PC-3 (cell line): ENCODE results near the gene CASKIN1. TPM values are rescaled to one million over a fixed set of nuclear protein-coding genes. Genes with fewer than 3 reads are reported as not detected.

Source experiments
- ATAC-seq: fragments of 200-7000 bp; cut with Tn5 transposase; 2 replicates; pipeline ENCODE4 v1.9.1; 2020; ENCODE audit warnings: mild to moderate bottlenecking, moderate library complexity
- BruUV-seq: library from RNA; stranded (reverse); fragments of 400-500 nt; replicated peaks from 2 replicates; lab custom pipeline; 2021; lab: Mats Ljungman, UMichigan
- CTCF ChIA-PET: fragments of 300-600 bp; sonication (Branson Sonifier 250); formaldehyde crosslinking; loops from one replicate; lab custom pipeline; 2022; ENCODE audit warnings: antibody characterized with exemption; lab: Charles Lee
- POLR2A ChIA-PET: fragments of 300-600 bp; sonication (Branson Sonifier 250); formaldehyde crosslinking; loops from one replicate; lab custom pipeline; 2022; ENCODE audit warnings: antibody characterized with exemption; ENCODE audit not compliant: unreplicated experiment; lab: Charles Lee
- DNase-seq: peaks from one replicate; pipeline ENCODE4 v3.0.0-alpha.2; 2015
- H2AFZ ChIP-seq: fragments of 300-600 bp; sonication (generic); 2 replicates; pipeline ENCODE4 v1.6.0; 2016; ENCODE audit warnings: antibody characterized with exemption, low read length
- H3F3A ChIP-seq: fragments of 300-600 bp; sonication (generic); one replicate; pipeline ENCODE4 v1.6.0; 2017; ENCODE audit warnings: antibody characterized with exemption, low read length, control low read depth, mild to moderate bottlenecking; ENCODE audit not compliant: unreplicated experiment
- H3K27ac ChIP-seq: fragments of 300-600 bp; sonication (generic); 2 replicates; pipeline ENCODE4 v1.5.1; 2016; ENCODE audit warnings: mild to moderate bottlenecking, low read length
- H3K27me3 ChIP-seq: fragments of 300-600 bp; sonication (generic); 2 replicates; pipeline ENCODE4 v1.6.1; 2016; ENCODE audit warnings: low read length, mixed read lengths
- H3K36me3 ChIP-seq: fragments of 300-600 bp; sonication (generic); 2 replicates; pipeline ENCODE4 v1.6.1; 2016; ENCODE audit warnings: low read depth, mixed run types, low read length, mixed read lengths
- H3K4me1 ChIP-seq: fragments of 300-600 bp; sonication (generic); 2 replicates; pipeline ENCODE4 v1.5.1; 2016; ENCODE audit warnings: low read length; ENCODE audit not compliant: insufficient read depth
- H3K4me2 ChIP-seq: fragments of 300-600 bp; sonication (generic); 2 replicates; pipeline ENCODE4 v1.6.0; 2016; ENCODE audit warnings: low read length
- H3K4me3 ChIP-seq: fragments of 300-600 bp; sonication (generic); 2 replicates; pipeline ENCODE4 v1.5.1; 2016; ENCODE audit warnings: mild to moderate bottlenecking, low read length, mixed read lengths
- H3K79me2 ChIP-seq: fragments of 300-600 bp; sonication (generic); 2 replicates; pipeline ENCODE4 v1.6.1; 2017; ENCODE audit warnings: low read length, mixed read lengths
- H3K9ac ChIP-seq: fragments of 300-600 bp; sonication (generic); 2 replicates; pipeline ENCODE4 v1.6.0; 2016; ENCODE audit warnings: mild to moderate bottlenecking, low read length
- H3K9me2 ChIP-seq: fragments of 300-600 bp; sonication (generic); replicated peaks from 2 replicates; pipeline ENCODE4 v1.6.1; 2016; ENCODE audit warnings: mixed run types, low read length, mixed read lengths
- H3K9me3 ChIP-seq: fragments of 300-600 bp; sonication (generic); 2 replicates; pipeline ENCODE4 v1.6.1; 2016; ENCODE audit warnings: low read length, mixed read lengths
- H4K20me1 ChIP-seq: fragments of 300-600 bp; sonication (generic); 2 replicates; pipeline ENCODE4 v1.6.1; 2016; ENCODE audit warnings: low read length, mixed read lengths
- EZH2 ChIP-seq: fragments of 300-600 bp; sonication (generic); IDR thresholded peaks from one replicate; pipeline ENCODE4 v1.6.1; 2017; ENCODE audit warnings: antibody characterized with exemption, mild to moderate bottlenecking, low read length; ENCODE audit not compliant: unreplicated experiment
- EZH2phosphoT487 ChIP-seq: fragments of 300-600 bp; sonication (generic); IDR thresholded peaks from 2 replicates; pipeline ENCODE4 v1.6.1; 2018; ENCODE audit warnings: mild to moderate bottlenecking, antibody characterized with exemption, low read length, borderline replicate concordance
- intact Hi-C: fragments of 100-400 bp; cut with micrococcal nuclease; formaldehyde crosslinking; loops from 2 replicates; pipeline ENCODE4 v1.9.0; 2023
- total RNA-seq: library from RNA; depleted of rRNA; stranded (reverse); fragments of >200 nt; gene quantifications from 2 replicates; pipeline ENCODE4 v1.2.3, GENCODE V29; 2014
- TF ChIP-seq, protein P1 (sequence below): fragments of 300-600 bp; sonication (generic); conservative IDR thresholded peaks from 2 replicates; pipeline ENCODE4 v1.5.1; 2017; ENCODE audit warnings: antibody characterized with exemption, low read depth, mild to moderate bottlenecking, low read length

Gene CASKIN1
- total RNA-seq, 1 experiment from 2014 or later: 1.6 TPM

DNA sequence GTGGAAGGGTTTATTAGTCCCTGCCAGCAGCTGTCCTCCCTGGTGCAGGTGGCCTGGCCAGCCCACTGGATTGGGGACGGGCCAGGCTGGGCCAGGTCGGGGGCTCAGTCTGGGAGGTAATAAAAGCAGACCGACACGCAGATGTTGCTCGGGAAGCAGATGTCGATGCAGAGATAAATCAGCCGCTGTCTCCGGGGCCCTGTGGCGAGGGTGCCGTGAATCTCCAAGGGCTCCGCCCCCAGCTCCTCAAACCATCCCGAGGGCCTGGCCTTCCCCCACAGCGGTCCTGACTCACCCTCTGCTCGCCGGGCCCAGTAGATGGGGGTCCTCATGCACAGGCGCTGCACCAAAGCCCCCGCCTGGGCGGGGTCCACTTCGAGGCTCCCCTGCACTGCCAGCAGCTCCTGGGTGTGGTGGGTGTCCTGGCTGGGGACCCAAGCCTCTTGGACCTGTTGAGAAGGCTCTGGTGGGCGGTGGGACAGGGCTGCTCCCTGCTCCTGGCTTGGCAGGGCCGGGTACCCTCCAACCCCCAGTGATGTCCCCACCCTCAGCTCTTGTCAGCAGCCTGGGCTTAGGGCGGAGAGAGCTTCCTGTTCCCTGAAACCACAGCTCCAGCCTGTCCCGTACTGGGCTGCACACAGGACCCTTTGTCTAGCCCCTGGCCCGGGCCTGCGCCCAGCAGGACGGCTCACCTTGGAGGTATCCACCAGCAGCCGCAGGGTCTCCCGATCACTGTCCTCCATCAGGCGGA, 13.0 kb upstream of the CASKIN1 start:
- no TSS peak for BruUV-seq
- POLR2A ChIA-PET: no interaction called here
- Histone ChIP-seq H3K4me3 (no peak overlapping the region), H3K9me2 (no peaks in the 10 kb centered on the region), H3K9me3 (no peaks in the 10 kb centered on the region), H3K27ac (no peak overlapping the region), H3K4me1 (peaks cover 27% of the 10 kb centered on the region), H3F3A (no peaks in the 10 kb centered on the region), H4K20me1 (peaks cover 12% of the 10 kb centered on the region), H3K79me2 (peaks cover 52% of the 10 kb centered on the region), H3K4me2 (no peak overlapping the region), H3K27me3 (no peaks in the 10 kb centered on the region), H2AFZ (no peak overlapping the region), H3K36me3 (no peaks in the 10 kb centered on the region), H3K9ac (no peak overlapping the region)
- TF ChIP-seq, protein P1, sequence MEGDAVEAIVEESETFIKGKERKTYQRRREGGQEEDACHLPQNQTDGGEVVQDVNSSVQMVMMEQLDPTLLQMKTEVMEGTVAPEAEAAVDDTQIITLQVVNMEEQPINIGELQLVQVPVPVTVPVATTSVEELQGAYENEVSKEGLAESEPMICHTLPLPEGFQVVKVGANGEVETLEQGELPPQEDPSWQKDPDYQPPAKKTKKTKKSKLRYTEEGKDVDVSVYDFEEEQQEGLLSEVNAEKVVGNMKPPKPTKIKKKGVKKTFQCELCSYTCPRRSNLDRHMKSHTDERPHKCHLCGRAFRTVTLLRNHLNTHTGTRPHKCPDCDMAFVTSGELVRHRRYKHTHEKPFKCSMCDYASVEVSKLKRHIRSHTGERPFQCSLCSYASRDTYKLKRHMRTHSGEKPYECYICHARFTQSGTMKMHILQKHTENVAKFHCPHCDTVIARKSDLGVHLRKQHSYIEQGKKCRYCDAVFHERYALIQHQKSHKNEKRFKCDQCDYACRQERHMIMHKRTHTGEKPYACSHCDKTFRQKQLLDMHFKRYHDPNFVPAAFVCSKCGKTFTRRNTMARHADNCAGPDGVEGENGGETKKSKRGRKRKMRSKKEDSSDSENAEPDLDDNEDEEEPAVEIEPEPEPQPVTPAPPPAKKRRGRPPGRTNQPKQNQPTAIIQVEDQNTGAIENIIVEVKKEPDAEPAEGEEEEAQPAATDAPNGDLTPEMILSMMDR: no peak
- TF ChIP-seq EZH2 (no peak), EZH2phosphoT487 (no peak)
- intact Hi-C loops: no loop called here
- DNase-seq (no peak), ATAC-seq (no peak)
- CTCF ChIA-PET: no interaction called here

DNA sequence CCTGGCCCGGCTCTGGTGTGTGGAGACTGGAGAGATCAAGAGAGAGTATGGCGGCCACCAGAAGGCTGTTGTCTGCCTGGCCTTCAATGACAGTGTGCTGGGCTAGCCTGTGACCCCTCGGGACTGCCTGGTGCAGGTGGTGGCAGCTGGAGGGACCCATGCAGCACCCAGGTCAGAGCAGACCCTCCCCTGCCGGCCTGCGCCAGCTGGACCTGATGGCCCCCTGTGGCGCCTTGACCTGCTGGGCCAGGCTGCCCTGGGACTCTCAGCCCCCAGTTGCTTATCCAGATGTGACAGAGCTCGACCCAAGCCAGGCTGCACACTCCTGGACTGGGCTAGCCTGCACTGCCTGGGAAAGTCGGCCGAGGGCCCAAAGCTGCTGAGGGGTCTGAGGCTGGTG, 12.4 kb upstream of the CASKIN1 start:
- ChIA-PET CTCF (no interaction called here), POLR2A (no interaction called here)
- peaks cover 46% of the 10 kb centered on the region for H3K79me2 ChIP-seq
- no peaks in the 10 kb centered on the region for H3K27me3 ChIP-seq
- no peaks in the 10 kb centered on the region for H3K9me3 ChIP-seq
- no peaks in the 10 kb centered on the region for H3K36me3 ChIP-seq
- intact Hi-C loops: no loop called here
- H3K4me2 ChIP-seq: no peak overlapping the region
- DNase-seq (no peak), ATAC-seq (no peak)
- no peak overlapping the region for H3K9ac ChIP-seq
- H3K27ac ChIP-seq: no peak overlapping the region
- H3K4me3 ChIP-seq: no peak overlapping the region
- TF ChIP-seq, protein P1: no peak
- TF ChIP-seq EZH2 (no peak), EZH2phosphoT487 (no peak)
- H3F3A ChIP-seq: no peaks in the 10 kb centered on the region
- no peak overlapping the region for H2AFZ ChIP-seq
- peaks cover 27% of the 10 kb centered on the region for H3K4me1 ChIP-seq
- BruUV-seq: no TSS peak
- H4K20me1 ChIP-seq: peaks cover 12% of the 10 kb centered on the region
- no peaks in the 10 kb centered on the region for H3K9me2 ChIP-seq

DNA sequence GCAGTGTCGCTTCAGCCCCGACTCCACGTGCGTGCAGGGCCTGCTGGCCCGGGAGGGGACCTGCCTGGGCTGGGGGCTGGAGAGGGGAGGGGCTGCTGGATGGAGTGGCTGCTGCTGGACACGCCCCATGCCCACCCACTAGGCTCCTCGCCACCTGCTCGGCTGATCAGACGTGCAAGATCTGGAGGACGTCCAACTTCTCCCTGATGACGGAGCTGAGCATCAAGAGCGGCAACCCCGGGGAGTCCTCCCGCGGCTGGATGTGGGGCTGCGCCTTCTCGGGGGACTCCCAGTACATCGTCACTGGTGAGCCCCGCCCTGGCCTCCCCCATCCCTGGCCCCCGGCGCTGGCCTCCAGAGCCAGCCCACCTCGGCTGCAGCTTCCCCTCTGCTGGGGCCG, 11.9 kb upstream of the CASKIN1 start:
- no peak overlapping the region for H3K4me2 ChIP-seq
- intact Hi-C loops: no loop called here
- H2AFZ ChIP-seq: no peak overlapping the region
- peaks cover 27% of the 10 kb centered on the region for H3K4me1 ChIP-seq
- H3K4me3 ChIP-seq: no peak overlapping the region
- BruUV-seq: no TSS peak
- TF ChIP-seq EZH2phosphoT487: no peak
- no peak for TF ChIP-seq EZH2
- TF ChIP-seq, protein P1: no peak
- H3K79me2 ChIP-seq: peaks cover 41% of the 10 kb centered on the region
- no peaks in the 10 kb centered on the region for H3K9me3 ChIP-seq
- no peak overlapping the region for H3K27ac ChIP-seq
- H3K36me3 ChIP-seq: no peaks in the 10 kb centered on the region
- DNase-seq (no peak), ATAC-seq (no peak)
- H4K20me1 ChIP-seq: peaks cover 8% of the 10 kb centered on the region; the same call in 1 of the 2 replicates
- ChIA-PET POLR2A (no interaction called here), CTCF (no interaction called here)
- H3K27me3 ChIP-seq: no peaks in the 10 kb centered on the region
- H3F3A ChIP-seq: no peaks in the 10 kb centered on the region
- H3K9ac ChIP-seq: no peak overlapping the region
- no peaks in the 10 kb centered on the region for H3K9me2 ChIP-seq
